ENCODE measurements around the gene ATP9B. TPM values are rescaled to one million over a fixed set of nuclear protein-coding genes. Genes with fewer than 3 reads are reported as not detected.

ATP9B gene
- total and polyA plus RNA-seq, 10 of the 15 experiments (the other 5 are each of a cell fraction or from before 2014, with no cell fraction given) = 0.74 to 20.7 (median 12.9) TPM

GRCh38 chr18:79259218-79259617 lies 190.0 kb downstream of the ATP9B start (continued):
- TF ChIP-seq WRNIP1 (IDR thresholded peaks at IDR 0.05; ENCODE audit: borderline replicate concordance, low read depth, low read length) = no peak

GRCh38 chr18:79260023-79260422 lies 190.8 kb downstream of the ATP9B start:
- intact Hi-C loops (cut with micrococcal nuclease; ENCODE audit: unreplicated experiment) = no loop called here
- POLR2A ChIA-PET = no interaction called here
- Histone ChIP-seq H3K27ac (ENCODE audit: control insufficient read depth, insufficient read depth) (no peak overlapping the region), H3K79me2 (ENCODE audit: control insufficient read depth, insufficient read depth, low read length) (no peaks in the 10 kb centered on the region), H3K9ac (ENCODE audit: control insufficient read depth, insufficient read depth, low read length) (no peak overlapping the region), H3K4me3 (no peak overlapping the region), H3K27me3 (replicated peaks in 1 of 2; ENCODE audit: control insufficient read depth in 2 of 2, insufficient read depth in 2 of 2, low read length in 1 of 2) (no peaks in the 10 kb centered on the region), H2AFZ (ENCODE audit: control insufficient read depth, low read depth, low read length) (no peak overlapping the region), H4K20me1 (ENCODE audit: control insufficient read depth, insufficient read depth) (no peaks in the 10 kb centered on the region), H3K4me1 (ENCODE audit: control insufficient read depth, insufficient read depth, low read length) (no peaks in the 10 kb centered on the region), H3K9me3 (replicated peaks; ENCODE audit: control insufficient read depth, insufficient read depth, low read length) (no peaks in the 10 kb centered on the region), H3K4me2 (ENCODE audit: control insufficient read depth, insufficient read depth) (no peak overlapping the region), H3K36me3 (ENCODE audit: control insufficient read depth in 2 of 2, insufficient read depth in 2 of 2, low read length in 1 of 2) (no peaks in the 10 kb centered on the region; a peak in 1 of 4 replicates)
- no TSS peak for BruUV-seq (replicated peaks)
- RAD21 ChIA-PET (ENCODE audit: unreplicated experiment) = interaction anchor here (1.6 kb wide), 1 partner anchor 16 kb away, joined by 3 read pairs; no protein-coding TSS in a partner anchor
- in situ Hi-C loops (cut with MboI) = no loop called here
- ATAC-seq (no peak; the same call in 2 of the 3 replicates), DNase-seq (ENCODE audit: low read depth, low spot score) (no peak), FAIRE-seq (no peak)
- SMC1A ChIA-PET (ENCODE audit: uncharacterized antibody, unreplicated experiment) = interaction anchor here (0.6 kb wide), 1 partner anchor 11 kb away, joined by 3 read pairs; no protein-coding TSS in a partner anchor
- CTCF ChIA-PET = no interaction called here
- no peak for TF ChIP-seq NRF1 (conservative IDR thresholded peaks at IDR 0.05; ENCODE audit: low read depth, low read length)
- no peak for TF ChIP-seq ZSCAN29 (IDR thresholded peaks at IDR 0.05)
- TF ChIP-seq SMAD5 (IDR thresholded peaks at IDR 0.05; ENCODE audit: low read depth) = no peak
- TF ChIP-seq RCOR1 (conservative IDR thresholded peaks at IDR 0.05; ENCODE audit: low read depth, low read length) = no peak
- TF ChIP-seq CEBPZ (IDR thresholded peaks at IDR 0.05; ENCODE audit: low read depth, low read length) = no peak
- no peak for TF ChIP-seq SP1 (IDR thresholded peaks at IDR 0.05; ENCODE audit: low read depth, low read length)
- TF ChIP-seq RELB (IDR thresholded peaks at IDR 0.05; ENCODE audit: low read depth) = no peak
- no peak for TF ChIP-seq IKZF2 (IDR thresholded peaks at IDR 0.05)
- TF ChIP-seq IRF4 (IDR thresholded peaks at IDR 0.05; ENCODE audit: low read depth, low read length) = no peak
- TF ChIP-seq CHD1 (IDR thresholded peaks at IDR 0.05; ENCODE audit: low read depth, low read length) = no peak
- 92% methylated on average over 8 of the region's 8 CpGs for WGBS (ENCODE audit: insufficient coverage, insufficient replicate concordance, low lambda C conversion rate, missing lambda C conversion rate)
